ENCODE data around the gene HMGXB4. TPM values are rescaled to one million over a fixed set of nuclear protein-coding genes. Genes with fewer than 3 reads are reported as not detected.

The HMGXB4 gene
- total and polyA plus RNA-seq, 2 of the 13 experiments (the other 11 are each of a cell fraction or from before 2014, with no cell fraction given), result 13.9 to 16.3 TPM

- TF ChIP-seq, protein P1, sequence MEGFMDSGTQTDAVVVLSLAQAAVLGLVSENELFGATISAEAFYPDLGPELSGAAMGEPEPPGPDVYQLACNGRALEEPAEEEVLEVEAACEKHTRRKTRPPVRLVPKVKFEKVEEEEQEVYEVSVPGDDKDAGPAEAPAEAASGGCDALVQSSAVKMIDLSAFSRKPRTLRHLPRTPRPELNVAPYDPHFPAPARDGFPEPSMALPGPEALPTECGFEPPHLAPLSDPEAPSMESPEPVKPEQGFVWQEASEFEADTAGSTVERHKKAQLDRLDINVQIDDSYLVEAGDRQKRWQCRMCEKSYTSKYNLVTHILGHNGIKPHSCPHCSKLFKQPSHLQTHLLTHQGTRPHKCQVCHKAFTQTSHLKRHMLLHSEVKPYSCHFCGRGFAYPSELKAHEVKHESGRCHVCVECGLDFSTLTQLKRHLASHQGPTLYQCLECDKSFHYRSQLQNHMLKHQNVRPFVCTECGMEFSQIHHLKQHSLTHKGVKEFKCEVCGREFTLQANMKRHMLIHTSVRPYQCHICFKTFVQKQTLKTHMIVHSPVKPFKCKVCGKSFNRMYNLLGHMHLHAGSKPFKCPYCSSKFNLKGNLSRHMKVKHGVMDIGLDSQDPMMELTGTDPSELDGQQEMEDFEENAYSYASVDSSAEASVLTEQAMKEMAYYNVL (CRISPR knock-in tag; IDR thresholded peaks at IDR 0.05; ENCODE audit: borderline replicate concordance), result peak; percentile 87
- peak; percentile 90; the same call in 1 of the 2 replicates for TF ChIP-seq ZNF430 (CRISPR knock-in tag; IDR thresholded peaks at IDR 0.05)
- TF ChIP-seq ZNF75D (CRISPR knock-in tag; IDR thresholded peaks at IDR 0.05; ENCODE audit: borderline replicate concordance), result no peak
- TF ChIP-seq HMG20B (CRISPR knock-in tag; conservative IDR thresholded peaks at IDR 0.05), result peak; percentile 89
- peak; percentile 88 for TF ChIP-seq TCF7 (IDR thresholded peaks at IDR 0.05; ENCODE audit: low read depth)
- no peak for TF ChIP-seq ZNF496 (CRISPR knock-in tag; IDR thresholded peaks at IDR 0.05; ENCODE audit: insufficient replicate concordance)
- peak; percentile 96 for TF ChIP-seq KDM2A (CRISPR knock-in tag; IDR thresholded peaks at IDR 0.05; ENCODE audit: borderline replicate concordance, low read depth)
- TF ChIP-seq MIXL1 (CRISPR knock-in tag; IDR thresholded peaks at IDR 0.05), result peak; percentile 72; the same call in 1 of the 2 replicates
- peak; percentile 94 for TF ChIP-seq ZBTB37 (CRISPR knock-in tag; IDR thresholded peaks at IDR 0.05)
- TF ChIP-seq BORCS8-MEF2B (CRISPR knock-in tag; IDR thresholded peaks at IDR 0.05), result peak; percentile 74; the same call in 1 of the 2 replicates
- TF ChIP-seq RAD51 (IDR thresholded peaks at IDR 0.05; ENCODE audit: borderline replicate concordance), result no peak
- peak; percentile 78 for TF ChIP-seq ZSCAN29 (CRISPR knock-in tag; conservative IDR thresholded peaks at IDR 0.05)
- no peak; the same call in 1 of the 2 replicates for TF ChIP-seq TP53 (CRISPR knock-in tag; conservative IDR thresholded peaks at IDR 0.05)
- no peak for TF ChIP-seq ZSCAN30 (CRISPR knock-in tag; IDR thresholded peaks at IDR 0.05)
- no peak for TF ChIP-seq NFE2L1 (CRISPR knock-in tag; IDR thresholded peaks at IDR 0.05; ENCODE audit: borderline replicate concordance)
- 0 out of 2 replicates have a peak, but pooled peaks have one; percentile 57 for TF ChIP-seq GZF1 (CRISPR knock-in tag; IDR thresholded peaks at IDR 0.05)
- TF ChIP-seq NKX3-1 (CRISPR knock-in tag; IDR thresholded peaks at IDR 0.05), result no peak
- TF ChIP-seq ZNF10 (CRISPR knock-in tag; IDR thresholded peaks at IDR 0.05; ENCODE audit: borderline replicate concordance, low read depth), result no peak
- TF ChIP-seq ZNF614 (CRISPR knock-in tag; IDR thresholded peaks at IDR 0.05; ENCODE audit: borderline replicate concordance), result peak; percentile 98
- TF ChIP-seq, protein P2, sequence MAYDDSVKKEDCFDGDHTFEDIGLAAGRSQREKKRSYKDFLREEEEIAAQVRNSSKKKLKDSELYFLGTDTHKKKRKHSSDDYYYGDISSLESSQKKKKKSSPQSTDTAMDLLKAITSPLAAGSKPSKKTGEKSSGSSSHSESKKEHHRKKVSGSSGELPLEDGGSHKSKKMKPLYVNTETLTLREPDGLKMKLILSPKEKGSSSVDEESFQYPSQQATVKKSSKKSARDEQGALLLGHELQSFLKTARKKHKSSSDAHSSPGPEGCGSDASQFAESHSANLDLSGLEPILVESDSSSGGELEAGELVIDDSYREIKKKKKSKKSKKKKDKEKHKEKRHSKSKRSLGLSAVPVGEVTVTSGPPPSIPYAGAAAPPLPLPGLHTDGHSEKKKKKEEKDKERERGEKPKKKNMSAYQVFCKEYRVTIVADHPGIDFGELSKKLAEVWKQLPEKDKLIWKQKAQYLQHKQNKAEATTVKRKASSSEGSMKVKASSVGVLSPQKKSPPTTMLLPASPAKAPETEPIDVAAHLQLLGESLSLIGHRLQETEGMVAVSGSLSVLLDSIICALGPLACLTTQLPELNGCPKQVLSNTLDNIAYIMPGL (CRISPR knock-in tag; IDR thresholded peaks at IDR 0.05; ENCODE audit: borderline replicate concordance in 1 of 2, low read depth in 1 of 2), result peak; percentile 77 to 91
- no peak for TF ChIP-seq RNF2 (conservative IDR thresholded peaks at IDR 0.05; ENCODE audit: low read depth)
- no peak for TF ChIP-seq ZNF207 (IDR thresholded peaks at IDR 0.05; ENCODE audit: borderline replicate concordance)
- TF ChIP-seq SP4 (CRISPR knock-in tag; IDR thresholded peaks at IDR 0.05), result peak; percentile 72
- TF ChIP-seq THAP11 (CRISPR knock-in tag; IDR thresholded peaks at IDR 0.05), result peak; percentile 84
- TF ChIP-seq RXRB (CRISPR knock-in tag; IDR thresholded peaks at IDR 0.05; ENCODE audit: borderline replicate concordance), result peak; percentile 97
- no peak for TF ChIP-seq ZFP82 (CRISPR knock-in tag; IDR thresholded peaks at IDR 0.05; ENCODE audit: borderline replicate concordance)
- TF ChIP-seq HNRNPUL1 (IDR thresholded peaks at IDR 0.05; ENCODE audit: low read depth, low read length), result no peak
- TF ChIP-seq ZBTB21 (CRISPR knock-in tag; IDR thresholded peaks at IDR 0.05), result peak; percentile 59; the same call in 1 of the 2 replicates
Measured at GRCh38 chr22:35328472-35328885, 71.2 kb downstream of the HMGXB4 start (continued).

All from HepG2 (cell line).